ENCODE data around the gene TP53I11.

Gene TP53I11

GRCh38 chr11:44955015-44955738, 4.5 kb upstream of the TP53I11 start:
- DNase-seq = no peak

GRCh38 chr11:44954051-44954906, 3.6 kb upstream of the TP53I11 start:
- no peak for DNase-seq

- DNase-seq = no peak
These were observed 2.0 kb upstream of the TP53I11 start for GRCh38 chr11:44952500-44953260.

GRCh38 chr11:44952082-44952481, 1.4 kb upstream of the TP53I11 start:
- DNase-seq = no peak

GRCh38 chr11:44950031-44950624, 555 bp downstream of the TP53I11 start:
- DNase-seq = peak; percentile 49

GRCh38 chr11:44949160-44950030, 1.3 kb downstream of the TP53I11 start:
- DNase-seq = peak; percentile 73

GRCh38 chr11:44948155-44948554, 2.5 kb downstream of the TP53I11 start:
- no peak for DNase-seq

GRCh38 chr11:44947114-44947513, 3.6 kb downstream of the TP53I11 start:
- no peak for DNase-seq

GRCh38 chr11:44946263-44946662, 4.4 kb downstream of the TP53I11 start:
- no peak for DNase-seq

- no peak for DNase-seq
These were observed 5.0 kb downstream of the TP53I11 start for GRCh38 chr11:44945666-44946065.

- DNase-seq = no peak
These were observed 5.8 kb downstream of the TP53I11 start for GRCh38 chr11:44944853-44945235.

- DNase-seq = peak; percentile 59
These were observed 6.4 kb downstream of the TP53I11 start for GRCh38 chr11:44944181-44944852.

GRCh38 chr11:44943696-44944095, 7.0 kb downstream of the TP53I11 start:
- peak; percentile 77 for DNase-seq

GRCh38 chr11:44943118-44943517, 7.6 kb downstream of the TP53I11 start:
- DNase-seq = peak; percentile 48

- DNase-seq = no peak
These were observed 8.4 kb downstream of the TP53I11 start for GRCh38 chr11:44942029-44942955.

GRCh38 chr11:44941259-44942021, 9.2 kb downstream of the TP53I11 start:
- no peak for DNase-seq

- DNase-seq = no peak
These were observed 9.8 kb downstream of the TP53I11 start for GRCh38 chr11:44940835-44941234.

- DNase-seq = no peak
These were observed 10.3 kb downstream of the TP53I11 start for GRCh38 chr11:44940404-44940803.

GRCh38 chr11:44939673-44940395, 10.8 kb downstream of the TP53I11 start:
- no peak for DNase-seq

Measured in NCI-H2171 (cell line).